NB4 (cell line): ENCODE data around the gene SUCLG2.

Source experiments
- DNase-seq: peaks from one replicate; pipeline ENCODE4 v3.0.0; 2010; ENCODE audit warnings: low read depth
- H3K4me3 ChIP-seq: one replicate; pipeline ENCODE4 v1.5.1; 2011; ENCODE audit warnings: mild to moderate bottlenecking, low read depth, low read length, moderate library complexity
- CTCF ChIP-seq: IDR thresholded peaks from one replicate; pipeline ENCODE4 v1.5.1; 2012; ENCODE audit warnings: low read depth, low read length
- MAX ChIP-seq: IDR thresholded peaks from 2 replicates; pipeline ENCODE4 v1.6.1; 2011; ENCODE audit warnings: low read depth, low read length
- MYC ChIP-seq: IDR thresholded peaks from 2 replicates; pipeline ENCODE4 v1.6.1; 2011; ENCODE audit warnings: low read depth, low read length
- POLR2A ChIP-seq: IDR thresholded peaks from 2 replicates; pipeline ENCODE4 v1.6.1; 2011; ENCODE audit warnings: mild to moderate bottlenecking; ENCODE audit not compliant: insufficient read length; ENCODE audit errors: extremely low read depth

Gene SUCLG2

DNA sequence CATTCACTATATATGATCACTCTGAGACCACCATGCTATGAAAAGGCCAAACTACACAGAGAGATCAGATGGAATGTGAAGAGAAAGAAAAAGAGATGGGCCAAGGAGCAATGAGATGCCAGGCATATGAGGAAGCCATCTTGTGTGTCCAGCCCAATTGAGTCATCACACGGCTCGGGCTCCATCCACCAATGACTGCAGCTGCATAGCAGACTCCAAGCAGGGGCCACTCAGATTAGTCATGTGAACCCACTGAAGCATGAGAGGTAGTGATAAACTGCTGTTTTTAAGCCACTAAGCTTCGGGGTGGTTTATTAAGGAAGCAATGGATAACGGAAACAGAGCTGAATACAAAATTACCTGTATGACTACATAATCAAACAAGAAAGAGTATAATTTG is 185.9 kb downstream of the SUCLG2 start:
- no peak for DNase-seq
- no peak overlapping the region for H3K4me3 ChIP-seq
- no peak for TF ChIP-seq MAX
- TF ChIP-seq POLR2A = no peak
- TF ChIP-seq CTCF = no peak
- no peak for TF ChIP-seq MYC

DNA sequence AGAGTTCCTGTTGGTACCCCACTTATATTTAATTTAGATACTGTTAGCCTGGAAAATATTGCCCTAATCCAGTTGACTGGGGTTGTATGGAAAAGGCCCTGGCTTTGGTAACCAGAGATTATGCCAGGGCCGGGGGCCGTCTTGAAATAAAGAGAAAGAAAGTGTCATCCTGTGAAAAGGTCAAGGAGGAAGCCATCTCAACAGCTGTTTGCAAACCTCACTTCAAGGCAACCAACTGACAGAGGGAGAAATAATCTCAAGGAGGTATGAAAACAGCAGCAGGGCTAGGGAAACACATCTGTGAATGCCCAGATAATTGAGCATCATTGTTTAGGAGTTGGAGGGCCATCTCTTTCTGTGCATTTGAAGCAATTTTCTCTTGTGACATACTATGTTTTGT is 190.8 kb downstream of the SUCLG2 start:
- no peak overlapping the region for H3K4me3 ChIP-seq
- no peak for DNase-seq
- TF ChIP-seq POLR2A (no peak), MYC (no peak), CTCF (no peak)

DNA sequence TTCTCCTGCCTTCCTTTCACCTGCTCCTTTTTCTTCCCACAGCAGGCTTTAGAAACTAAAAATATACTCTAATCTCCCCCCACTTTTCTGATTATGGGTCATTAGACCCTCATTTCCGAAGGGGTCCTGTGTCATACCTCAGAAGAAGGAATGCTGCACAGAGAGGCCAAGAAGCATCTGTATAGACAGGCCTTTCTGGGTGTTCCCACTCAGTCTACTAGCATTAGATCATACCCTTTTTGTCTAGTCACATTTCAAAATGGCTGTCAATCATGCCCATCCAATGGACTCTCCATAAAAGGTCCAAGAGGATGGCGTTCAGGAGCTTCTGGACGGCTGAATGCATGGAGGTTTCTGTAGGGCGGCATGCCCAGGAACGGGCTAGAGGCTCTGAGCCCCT is 192.2 kb downstream of the SUCLG2 start:
- H3K4me3 ChIP-seq = no peak overlapping the region
- TF ChIP-seq CTCF (no peak), MYC (no peak), POLR2A (no peak), MAX (no peak)
- no peak for DNase-seq

- no peak overlapping the region for H3K4me3 ChIP-seq
- no peak for DNase-seq
- TF ChIP-seq MYC (no peak), MAX (no peak), POLR2A (no peak), CTCF (no peak)
These were observed 192.7 kb downstream of the SUCLG2 start for GRCh38 chr3:67461667-67462142.

DNA sequence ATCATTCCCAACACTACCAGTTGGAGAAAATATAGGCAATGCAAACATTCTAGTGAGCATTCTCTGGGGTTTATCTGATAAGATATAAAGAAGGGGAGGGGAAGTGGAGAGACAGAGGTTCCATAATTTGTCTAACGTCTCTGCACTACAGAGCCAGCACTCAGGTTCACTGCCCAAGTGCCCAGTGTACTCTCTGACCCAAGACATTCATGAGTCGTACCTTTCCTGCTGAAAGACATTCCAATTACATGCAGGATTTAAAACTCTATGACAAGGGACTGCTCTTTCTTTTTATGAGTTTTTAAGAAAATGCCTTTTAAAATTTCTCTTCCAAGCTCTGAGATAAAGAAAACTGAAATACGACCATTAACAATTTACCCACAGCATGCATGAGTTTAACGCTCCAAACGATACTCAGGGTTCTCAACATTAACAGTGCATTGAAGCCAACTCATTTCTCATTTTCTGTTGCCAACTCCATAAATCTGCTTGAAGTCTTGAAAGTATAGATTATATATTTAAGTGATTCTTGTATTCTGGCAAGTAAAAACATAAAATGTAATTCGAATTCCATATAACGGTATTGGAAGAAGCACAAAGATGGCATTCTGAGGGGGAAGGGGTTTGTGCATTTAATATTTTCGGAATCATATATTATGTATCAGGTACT is 193.4 kb downstream of the SUCLG2 start:
- H3K4me3 ChIP-seq = no peak overlapping the region
- TF ChIP-seq MYC = no peak
- TF ChIP-seq POLR2A = no peak
- TF ChIP-seq MAX = no peak
- no peak for TF ChIP-seq CTCF
- no peak for DNase-seq
